SK-N-SH (cell line): ENCODE data around the gene TRAF4.

ENCODE experiments used
- CTCF ChIP-seq: fragments of 200-600 bp; sonication (generic); IDR thresholded peaks from 2 replicates; pipeline ENCODE4 v1.6.1; 2017; ENCODE audit warnings: antibody characterized with exemption, mild to moderate bottlenecking, moderate library complexity
- ELF1 ChIP-seq: IDR thresholded peaks from 2 replicates; pipeline ENCODE4 v1.4.0; 2012
- EP300 ChIP-seq, 2 experiments: IDR thresholded peaks; 2 replicates each; pipeline versions ENCODE4 v1.4.0 to v1.6.1; 2012; ENCODE audit warnings: borderline replicate concordance in 1 of 2, low read depth in 1 of 2, low read length in 1 of 2
- FOXJ3 ChIP-seq: sonication (generic); formaldehyde crosslinking; IDR thresholded peaks from 2 replicates; pipeline ENCODE4 v1.5.1; 2020; ENCODE audit warnings: mild to moderate bottlenecking, missing genetic modification reagents
- GATA2 ChIP-seq: sonication (generic); formaldehyde crosslinking; IDR thresholded peaks from 2 replicates; pipeline ENCODE4 v1.5.0; 2020; ENCODE audit warnings: mild to moderate bottlenecking, missing genetic modification reagents
- MAX ChIP-seq: IDR thresholded peaks from 2 replicates; pipeline ENCODE4 v1.4.0; 2012; ENCODE audit warnings: low read depth
- MXI1 ChIP-seq: IDR thresholded peaks from 2 replicates; pipeline ENCODE4 v1.6.1; 2012; ENCODE audit warnings: mild to moderate bottlenecking, low read depth, low read length, improper control_type of control experiment
- RAD21 ChIP-seq: IDR thresholded peaks from 2 replicates; pipeline ENCODE4 v1.6.1; 2012; ENCODE audit warnings: mild to moderate bottlenecking, low read length
- REST ChIP-seq: IDR thresholded peaks from 2 replicates; pipeline ENCODE4 v1.6.1; 2012; ENCODE audit warnings: mild to moderate bottlenecking, low read depth, low read length, moderate library complexity
- ZBTB33 ChIP-seq: IDR thresholded peaks from 2 replicates; pipeline ENCODE4 v1.4.0; 2012; ENCODE audit warnings: low read depth, borderline replicate concordance

GRCh38 chr17:28725166-28725659, 18.6 kb upstream of the TRAF4 start:
- TF ChIP-seq ELF1: no peak
- no peak for TF ChIP-seq MXI1
- peak; percentile 25; the same call in 1 of the 2 replicates for TF ChIP-seq CTCF
- TF ChIP-seq MAX: no peak
- TF ChIP-seq REST: no peak
- TF ChIP-seq RAD21: no peak
- no peak for TF ChIP-seq EP300 (IDR thresholded peaks at IDR 0.05; ENCODE audit: borderline replicate concordance in 1 of 2, low read depth in 1 of 2, low read length in 1 of 2)
- no peak for TF ChIP-seq FOXJ3
- TF ChIP-seq GATA2: no peak
- no peak; the same call in 1 of the 2 replicates for TF ChIP-seq ZBTB33
